Measurements from ENCODE around the gene GMPR2. TPM values are rescaled to one million over a fixed set of nuclear protein-coding genes. Genes with fewer than 3 reads are reported as not detected.

GMPR2 gene
- total RNA-seq, 4 donors from 2014 or later: 36.3 to 69.0 (median 47.0) TPM

GRCh38 chr14:24283796-24284460 lies 51.2 kb downstream of the GMPR2 start:
- no peak for ATAC-seq (ENCODE audit: low FRiP score)
- no peak for TF ChIP-seq CTCF (IDR thresholded peaks at IDR 0.05)

GRCh38 chr14:24284501-24285035 lies 51.8 kb downstream of the GMPR2 start:
- DNase-seq (ENCODE audit: low spot score) (no peak), ATAC-seq (ENCODE audit: low FRiP score) (no peak)
- no peak for TF ChIP-seq CTCF (IDR thresholded peaks at IDR 0.05)

More at GRCh38 chr14:24283796-24284460, 51.2 kb downstream of the GMPR2 start:
- DNase-seq (ENCODE audit: low spot score): no peak

GRCh38 chr14:24285351-24285750 lies 52.6 kb downstream of the GMPR2 start:
- ATAC-seq (ENCODE audit: low FRiP score) (no peak), DNase-seq (ENCODE audit: low spot score) (no peak)
- no peak for TF ChIP-seq CTCF (IDR thresholded peaks at IDR 0.05)

GRCh38 chr14:24286996-24287395 lies 54.3 kb downstream of the GMPR2 start:
- DNase-seq (ENCODE audit: low spot score) (no peak), ATAC-seq (ENCODE audit: low FRiP score) (no peak)
- no peak for TF ChIP-seq CTCF (IDR thresholded peaks at IDR 0.05)

Small RNA genes within 50 kb of the gene (small RNA-seq; reads per million reads assigned to genes)
- gene AL136295.4: not detected
- not detected for gene CHMP4A
- not detected for gene MDP1

Other genes with a start within 250 kb of the GMPR2 start
- gene DHRS4L2, start 244.0 kb upstream of the GMPR2 start, total RNA-seq: 10 to 100 TPM; 10.6 to 17.7 (median 15.2) TPM
- gene CARMIL3, start 180.9 kb upstream of the GMPR2 start, total RNA-seq: under 1 TPM; 0.06 to 0.72 (median 0.30) TPM
- gene CPNE6, start 161.4 kb upstream of the GMPR2 start, total RNA-seq: not detected
- gene PCK2, start 138.6 kb upstream of the GMPR2 start, total RNA-seq: 10 to 100 TPM; 33.6 to 53.4 (median 42.9) TPM
- 10 to 100 TPM; 50.1 to 76.0 (median 54.4) TPM for gene DCAF11, start 118.2 kb upstream of the GMPR2 start, total RNA-seq
- gene NRL, start 118.0 kb upstream of the GMPR2 start, total RNA-seq: 1 to 10 TPM in 3 of 4 donors, under 1 TPM in 1; 0.94 to 4.3 (median 1.3) TPM
- gene FITM1, start 102.3 kb upstream of the GMPR2 start, total RNA-seq: 1 to 10 TPM in 2 of 4 donors, under 1 TPM in 1, not detected in 1; 0.96 to 2.8 (median 1.2) TPM
- gene PSME1, start 96.7 kb upstream of the GMPR2 start, total RNA-seq: 100 to 1,000 TPM in 1 of 4 donors, 10 to 100 TPM in 3; 89.1 to 158 (median 96.8) TPM
- 10 to 100 TPM in 2 of 4 donors, 1 to 10 TPM in 2; 6.3 to 15.3 (median 10.0) TPM for gene EMC9, start 91.3 kb upstream of the GMPR2 start, total RNA-seq
- 10 to 100 TPM; 32.8 to 86.4 (median 70.3) TPM for gene PSME2, start 86.3 kb upstream of the GMPR2 start, total RNA-seq
- 10 to 100 TPM; 26.6 to 64.2 (median 37.8) TPM for gene RNF31, start 85.4 kb upstream of the GMPR2 start, total RNA-seq
- gene IRF9, start 71.7 kb upstream of the GMPR2 start, total RNA-seq: 100 to 1,000 TPM in 1 of 4 donors, 10 to 100 TPM in 3; 39.4 to 126 (median 66.3) TPM
- 10 to 100 TPM in 3 of 4 donors, 1 to 10 TPM in 1; 6.7 to 31.4 (median 16.3) TPM for gene REC8, start 60.8 kb upstream of the GMPR2 start, total RNA-seq
- gene IPO4, start 44.1 kb upstream of the GMPR2 start, total RNA-seq: 100 to 1,000 TPM in 1 of 4 donors, 10 to 100 TPM in 3; 24.1 to 108 (median 34.4) TPM
- gene TM9SF1, start 37.5 kb upstream of the GMPR2 start, total RNA-seq: 10 to 100 TPM; 54.9 to 65.5 (median 60.9) TPM
- under 1 TPM in 2 of 4 donors, not detected in 2; 0.36 to 0.46 TPM for gene TSSK4, start 27.2 kb upstream of the GMPR2 start, total RNA-seq
- gene CHMP4A, start 19.4 kb upstream of the GMPR2 start, total RNA-seq: 10 to 100 TPM; 51.8 to 82.7 (median 64.7) TPM
- 10 to 100 TPM in 3 of 4 donors, 1 to 10 TPM in 1; 9.0 to 18.1 (median 12.5) TPM for gene MDP1, start 16.9 kb upstream of the GMPR2 start, total RNA-seq
- gene NEDD8, start 562 bp upstream of the GMPR2 start, total RNA-seq: 100 to 1,000 TPM in 3 of 4 donors, 10 to 100 TPM in 1; 98.4 to 184 (median 126) TPM
- gene TINF2, start 9.7 kb downstream of the GMPR2 start, total RNA-seq: 10 to 100 TPM; 46.1 to 80.1 (median 63.6) TPM
- 100 to 1,000 TPM in 2 of 4 donors, 10 to 100 TPM in 1, 1 to 10 TPM in 1; 2.0 to 114 (median 79.1) TPM for gene TGM1, start 30.2 kb downstream of the GMPR2 start, total RNA-seq
- gene RABGGTA, start 38.7 kb downstream of the GMPR2 start, total RNA-seq: 10 to 100 TPM; 20.7 to 30.9 (median 25.0) TPM
- gene DHRS1, start 66.9 kb downstream of the GMPR2 start, total RNA-seq: 10 to 100 TPM; 14.3 to 42.5 (median 23.7) TPM
- gene NOP9, start 66.9 kb downstream of the GMPR2 start, total RNA-seq: 10 to 100 TPM; 13.9 to 22.2 (median 17.8) TPM
- gene CIDEB, start 75.0 kb downstream of the GMPR2 start, total RNA-seq: 10 to 100 TPM in 3 of 4 donors, 1 to 10 TPM in 1; 9.1 to 23.8 (median 14.3) TPM
- 1 to 10 TPM; 4.7 to 9.0 (median 7.9) TPM for gene LTB4R2, start 77.2 kb downstream of the GMPR2 start, total RNA-seq
- 10 to 100 TPM in 3 of 4 donors, 1 to 10 TPM in 1; 5.0 to 16.7 (median 12.6) TPM for gene LTB4R, start 78.6 kb downstream of the GMPR2 start, total RNA-seq
- 100 to 1,000 TPM in 1 of 4 donors, 10 to 100 TPM in 2, 1 to 10 TPM in 1; 9.7 to 144 (median 45.6) TPM for gene ADCY4, start 102.1 kb downstream of the GMPR2 start, total RNA-seq
- 10 to 100 TPM in 2 of 4 donors, 1 to 10 TPM in 2; 9.0 to 18.0 (median 13.2) TPM for gene RIPK3, start 107.1 kb downstream of the GMPR2 start, total RNA-seq
- gene NFATC4, start 135.3 kb downstream of the GMPR2 start, total RNA-seq: 10 to 100 TPM in 3 of 4 donors, 1 to 10 TPM in 1; 9.2 to 53.3 (median 23.3) TPM
- gene NYNRIN, start 166.1 kb downstream of the GMPR2 start, total RNA-seq: 10 to 100 TPM in 3 of 4 donors, 1 to 10 TPM in 1; 4.6 to 24.9 (median 13.0) TPM
- gene CBLN3, start 196.7 kb downstream of the GMPR2 start, total RNA-seq: 1 to 10 TPM; 1.2 to 4.4 (median 2.8) TPM
- 10 to 100 TPM; 32.1 to 77.1 (median 43.5) TPM for gene KHNYN, start 197.0 kb downstream of the GMPR2 start, total RNA-seq
- gene SDR39U1, start 209.8 kb downstream of the GMPR2 start, total RNA-seq: 10 to 100 TPM; 28.4 to 35.9 (median 31.8) TPM

All from omental fat pad (tissue), 4 donors.